ENCODE results near the gene SLC52A1. TPM values are rescaled to one million over a fixed set of nuclear protein-coding genes. Genes with fewer than 3 reads are reported as not detected.

The SLC52A1 gene
- total RNA-seq, 6 experiments from 2014 or later: 0.13 to 0.20 TPM; not detected in 4

DNA sequence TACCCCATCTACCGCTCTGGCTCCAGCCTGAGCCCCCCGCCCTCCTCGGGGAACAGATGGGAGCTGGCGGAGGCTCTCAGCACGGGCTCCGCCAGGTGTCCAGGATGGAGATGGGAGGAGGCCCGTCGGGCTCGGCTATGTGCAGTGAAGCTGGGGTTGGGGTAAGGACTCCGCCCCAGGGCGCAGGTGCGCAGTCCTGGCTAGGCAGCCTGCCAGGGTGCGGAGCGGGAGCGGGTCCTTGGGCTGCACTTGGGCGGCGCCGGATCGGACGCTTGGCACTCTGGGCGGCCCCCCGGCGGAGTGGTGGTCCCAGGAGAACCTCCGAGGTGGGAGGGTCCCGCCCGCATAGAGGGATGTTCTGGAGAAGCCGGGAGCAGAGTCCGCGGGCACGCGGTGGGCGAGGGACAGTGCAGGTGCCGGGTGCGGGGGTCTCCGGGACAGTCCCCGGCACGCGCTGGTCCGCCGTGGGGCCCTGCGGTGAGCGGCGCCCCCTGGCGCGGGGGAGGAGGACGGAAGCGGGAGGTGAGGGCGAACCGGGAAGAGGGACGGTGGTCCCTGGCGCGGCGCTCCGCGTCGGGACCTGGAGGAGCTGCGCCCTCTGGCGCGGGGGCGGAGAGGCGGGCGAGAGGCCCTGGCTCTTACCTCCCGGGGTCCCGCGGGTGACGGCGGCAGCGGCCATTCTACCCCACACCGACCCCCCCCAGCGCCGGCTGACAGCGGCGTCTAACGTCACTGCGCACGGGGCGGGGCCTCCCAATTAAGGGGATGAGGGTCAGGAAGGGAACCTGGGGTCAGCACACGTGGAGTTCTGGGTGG lies 48.1 kb downstream of the SLC52A1 start, which contains the start of gene CAMTA2:
Gene CAMTA2 (minus strand): TSS at position 725 of the 816 bp plus-strand sequence. CDS start 1,453 bp downstream, outside the sequence.
- H3K36me3 ChIP-seq: peaks cover 0 to 9% (median 1%) of the 10 kb centered on the region in 4 donors
- DNase-seq: peak; percentile 90 to 92 (median 91)
- peaks cover 0 to 17% (median 2%) of the 10 kb centered on the region in 4 donors for H3K4me1 ChIP-seq
- TF ChIP-seq, protein P1, sequence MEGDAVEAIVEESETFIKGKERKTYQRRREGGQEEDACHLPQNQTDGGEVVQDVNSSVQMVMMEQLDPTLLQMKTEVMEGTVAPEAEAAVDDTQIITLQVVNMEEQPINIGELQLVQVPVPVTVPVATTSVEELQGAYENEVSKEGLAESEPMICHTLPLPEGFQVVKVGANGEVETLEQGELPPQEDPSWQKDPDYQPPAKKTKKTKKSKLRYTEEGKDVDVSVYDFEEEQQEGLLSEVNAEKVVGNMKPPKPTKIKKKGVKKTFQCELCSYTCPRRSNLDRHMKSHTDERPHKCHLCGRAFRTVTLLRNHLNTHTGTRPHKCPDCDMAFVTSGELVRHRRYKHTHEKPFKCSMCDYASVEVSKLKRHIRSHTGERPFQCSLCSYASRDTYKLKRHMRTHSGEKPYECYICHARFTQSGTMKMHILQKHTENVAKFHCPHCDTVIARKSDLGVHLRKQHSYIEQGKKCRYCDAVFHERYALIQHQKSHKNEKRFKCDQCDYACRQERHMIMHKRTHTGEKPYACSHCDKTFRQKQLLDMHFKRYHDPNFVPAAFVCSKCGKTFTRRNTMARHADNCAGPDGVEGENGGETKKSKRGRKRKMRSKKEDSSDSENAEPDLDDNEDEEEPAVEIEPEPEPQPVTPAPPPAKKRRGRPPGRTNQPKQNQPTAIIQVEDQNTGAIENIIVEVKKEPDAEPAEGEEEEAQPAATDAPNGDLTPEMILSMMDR (IDR thresholded peaks at IDR 0.05): peak; percentile 72 to 85 (median 77)
- peak; percentile 67 for TF ChIP-seq POLR2A (IDR thresholded peaks at IDR 0.05)
- WGBS (ENCODE audit: insufficient coverage, low coverage, low lambda C conversion rate, missing lambda C conversion rate): 2% methylated on average over 10 of the region's 78 CpGs
- peak within 1 kb of the TSS; percentile 85 to 89 (median 87) for H3K27ac ChIP-seq
- no peaks in the 10 kb centered on the region for H3K27me3 ChIP-seq
- peak within 1 kb of the TSS; percentile 65 to 98 (median 84) for H3K4me3 ChIP-seq
- ATAC-seq: peak; percentile 88 to 92 (median 92)
- intact Hi-C loops (cut with DNase I): loop anchor here in 1 of 2 donors (10.0 kb wide), 1 partner anchor 78 kb away; no protein-coding TSS in a partner anchor
- H3K9me3 ChIP-seq: no peaks in the 10 kb centered on the region

DNA sequence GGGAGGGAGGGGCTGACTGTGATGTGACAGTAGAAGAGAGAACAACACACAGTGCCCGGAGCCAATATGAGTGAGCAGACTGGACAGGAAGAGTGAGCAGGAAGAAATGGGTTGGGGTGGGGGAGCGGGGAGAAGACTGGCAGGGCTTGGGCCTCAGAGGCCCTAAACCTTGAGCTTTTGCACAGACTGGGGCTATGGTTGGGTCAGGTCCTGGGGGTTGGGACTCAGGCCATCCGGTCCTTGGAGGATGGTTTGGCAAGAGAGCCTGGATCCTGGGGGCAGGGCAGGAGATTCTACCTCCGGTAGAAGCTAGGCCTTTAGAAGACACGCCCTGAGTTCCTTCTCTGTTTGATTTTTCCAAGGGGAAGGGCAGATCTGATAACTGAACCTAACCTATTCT lies 48.8 kb downstream of the SLC52A1 start:
- Histone ChIP-seq H3K4me1 (peaks cover 0 to 17% (median 2%) of the 10 kb centered on the region in 4 donors), H3K27ac (peak overlapping the region; percentile 85 to 89 (median 87)), H3K9me3 (no peaks in the 10 kb centered on the region), H3K4me3 (peak overlapping the region; percentile 65 to 98 (median 84)), H3K27me3 (no peaks in the 10 kb centered on the region), H3K36me3 (peaks cover 0 to 9% (median 1%) of the 10 kb centered on the region in 4 donors)
- TF ChIP-seq, protein P1 (IDR thresholded peaks at IDR 0.05): no peak
- TF ChIP-seq POLR2A (IDR thresholded peaks at IDR 0.05): no peak
- ATAC-seq: peak in 3 of 4 donors; percentile 1 to 7 (median 2)
- intact Hi-C loops (cut with DNase I): loop anchor here in 1 of 2 donors (10.0 kb wide), 1 partner anchor 78 kb away; no protein-coding TSS in a partner anchor
- WGBS (ENCODE audit: insufficient coverage, low coverage, low lambda C conversion rate, missing lambda C conversion rate): 10% methylated on average over 3 of the region's 5 CpGs
- DNase-seq: no peak

Other genes with a start within 250 kb of the SLC52A1 start
- 10 to 100 TPM in 1 of 6 experiments, 1 to 10 TPM in 5; 3.5 to 12.3 (median 5.2) TPM for gene VMO1, start 249.1 kb downstream of the SLC52A1 start, total RNA-seq
- 10 to 100 TPM; 20.6 to 97.4 (median 60.9) TPM for gene GLTPD2, start 246.5 kb downstream of the SLC52A1 start, total RNA-seq
- gene PSMB6, start 239.3 kb downstream of the SLC52A1 start, total RNA-seq: 100 to 1,000 TPM in 2 of 6 experiments, 10 to 100 TPM in 4; 68.8 to 136 (median 75.7) TPM
- 10 to 100 TPM in 3 of 6 experiments, 1 to 10 TPM in 3; 8.2 to 27.3 (median 10.8) TPM for gene PLD2, start 228.3 kb downstream of the SLC52A1 start, total RNA-seq
- gene MINK1, start 202.1 kb downstream of the SLC52A1 start, total RNA-seq: 10 to 100 TPM; 20.3 to 42.5 (median 28.0) TPM
- 1 to 10 TPM; 1.6 to 4.0 (median 3.2) TPM for gene C17orf107, start 135.9 kb downstream of the SLC52A1 start, total RNA-seq
- 1 to 10 TPM; 1.4 to 2.9 (median 2.0) TPM for gene CHRNE, start 132.3 kb downstream of the SLC52A1 start, total RNA-seq
- under 1 TPM in 3 of 6 experiments, not detected in 3; 0.13 to 0.20 (median 0.15) TPM for gene GP1BA, start 103.1 kb downstream of the SLC52A1 start, total RNA-seq
- gene SLC25A11, start 95.4 kb downstream of the SLC52A1 start, total RNA-seq: 10 to 100 TPM; 32.6 to 64.2 (median 41.0) TPM
- 10 to 100 TPM; 52.1 to 73.5 (median 57.5) TPM for gene RNF167, start 95.2 kb downstream of the SLC52A1 start, total RNA-seq
- 1,000 to 10,000 TPM in 1 of 6 experiments, 100 to 1,000 TPM in 5; 221 to 1,037 (median 292) TPM for gene PFN1, start 86.9 kb downstream of the SLC52A1 start, total RNA-seq
- gene ENO3, start 84.3 kb downstream of the SLC52A1 start, total RNA-seq: 10 to 100 TPM; 54.7 to 69.8 (median 58.7) TPM
- 10 to 100 TPM; 22.3 to 33.9 (median 26.4) TPM for gene SPAG7, start 67.6 kb downstream of the SLC52A1 start, total RNA-seq
- gene CAMTA2, start 47.8 kb downstream of the SLC52A1 start, total RNA-seq: 10 to 100 TPM; 15.3 to 21.1 (median 17.7) TPM
- gene INCA1, start 37.9 kb downstream of the SLC52A1 start, total RNA-seq: 1 to 10 TPM in 2 of 6 experiments, under 1 TPM in 3, not detected in 1; 0.83 to 1.3 (median 0.97) TPM
- gene KIF1C, start 37.5 kb downstream of the SLC52A1 start, total RNA-seq: 100 to 1,000 TPM in 3 of 6 experiments, 10 to 100 TPM in 3; 59.8 to 112 (median 99.3) TPM
- 1 to 10 TPM in 1 of 6 experiments, under 1 TPM in 5; 0.51 to 1.6 (median 0.87) TPM for gene ZFP3, start 43.0 kb upstream of the SLC52A1 start, total RNA-seq
- gene ZNF232, start 76.5 kb upstream of the SLC52A1 start, total RNA-seq: 1 to 10 TPM; 3.3 to 5.0 (median 4.5) TPM
- gene USP6, start 80.6 kb upstream of the SLC52A1 start, total RNA-seq: under 1 TPM in 2 of 6 experiments, not detected in 4; 0.02 to 0.07 TPM
- gene ZNF594, start 156.4 kb upstream of the SLC52A1 start, total RNA-seq: 1 to 10 TPM; 1.2 to 3.8 (median 2.2) TPM
- 1 to 10 TPM; 1.0 to 9.9 (median 3.2) TPM for gene SCIMP, start 199.4 kb upstream of the SLC52A1 start, total RNA-seq
- 10 to 100 TPM; 15.5 to 25.4 (median 21.1) TPM for gene RABEP1, start 246.9 kb upstream of the SLC52A1 start, total RNA-seq